Sigmoid colon (tissue), 4 donors: ENCODE data around the gene GRM7.

Experiments
- CTCF ChIP-seq, 4 experiments: fragments of 450-650 bp in 3 of 4; fragments of 200-600 bp in 1 of 4; IDR thresholded peaks; one replicate each; pipeline ENCODE4 v1.5.1; 2016 to 2019; ENCODE audit warnings: antibody characterized with exemption in 4 of 4, mild to moderate bottlenecking in 3 of 4, moderate library complexity in 2 of 4
- POLR2A ChIP-seq, 2 donors: fragments of 450-650 bp; IDR thresholded peaks; one replicate each; pipeline ENCODE4 v1.6.1; 2016; ENCODE audit warnings: antibody characterized with exemption in 2 of 2, mild to moderate bottlenecking in 2 of 2, moderate library complexity in 2 of 2
- POLR2AphosphoS5 ChIP-seq, 4 donors: sonication (generic); formaldehyde crosslinking; IDR thresholded peaks; one replicate each; pipeline ENCODE4 v1.6.1; 2017; ENCODE audit warnings: antibody characterized with exemption in 4 of 4

GRCh38 chr3:7669641-7670040 lies 808.7 kb downstream of the GRM7 start:
- no peak for TF ChIP-seq CTCF (IDR thresholded peaks at IDR 0.05)
- no peak for TF ChIP-seq POLR2A (IDR thresholded peaks at IDR 0.05)
- TF ChIP-seq POLR2AphosphoS5 (IDR thresholded peaks at IDR 0.05), result no peak
